Right atrium auricular region (tissue), 2 donors: ENCODE measurements around the gene PDE4D. TPM values are rescaled to one million over a fixed set of nuclear protein-coding genes. Genes with fewer than 3 reads are reported as not detected.
A peak's percentile ranks its signal among the peaks of the same experiment; 100 is the strongest.

Experiments
- DNase-seq: peaks from one replicate; pipeline ENCODE4 v3.0.0-alpha.2; 2019; ENCODE audit warnings: low spot score
- H3K27ac ChIP-seq, 2 donors: fragments of 200-600 bp; sonication (generic); 1 replicate in 1 of 2; 2 replicates in 1 of 2; pipeline ENCODE4 v1.5.1; 2016 to 2019
- H3K27me3 ChIP-seq, 2 donors: fragments of 200-600 bp; sonication (generic); one replicate each; pipeline versions ENCODE4 v1.5.1 to v1.6.0; 2017 to 2019
- H3K36me3 ChIP-seq: fragments of 200-600 bp; sonication (generic); one replicate; pipeline ENCODE4 v1.5.1; 2016
- H3K4me1 ChIP-seq, 2 donors: fragments of 200-600 bp; sonication (generic); one replicate each; pipeline versions ENCODE4 v1.5.1 to v1.6.0; 2017 to 2019
- H3K4me3 ChIP-seq, 2 donors: fragments of 200-600 bp; sonication (generic); 1 replicate in 1 of 2; 2 replicates in 1 of 2; pipeline ENCODE4 v1.5.1; 2017 to 2019; ENCODE audit warnings: mild to moderate bottlenecking in 1 of 2, moderate library complexity in 1 of 2
- H3K9me3 ChIP-seq, 2 donors: fragments of 200-600 bp; sonication (generic); one replicate each; pipeline ENCODE4 v1.5.1; 2019
- total RNA-seq, 2 donors: library from RNA; depleted of rRNA; stranded (reverse); fragments of >200 nt; gene quantifications; one replicate each; pipeline ENCODE4 v1.1.0, GENCODE V29; 2016
- TF ChIP-seq, protein P1 (sequence below), 2 donors: fragments of 200-600 bp; sonication (generic); IDR thresholded peaks; one replicate each; pipeline ENCODE4 v1.5.1; 2019; ENCODE audit warnings: antibody characterized with exemption in 2 of 2

The PDE4D gene
- total RNA-seq, 2 donors from 2014 or later: 43.3 to 44.0 TPM

DNA sequence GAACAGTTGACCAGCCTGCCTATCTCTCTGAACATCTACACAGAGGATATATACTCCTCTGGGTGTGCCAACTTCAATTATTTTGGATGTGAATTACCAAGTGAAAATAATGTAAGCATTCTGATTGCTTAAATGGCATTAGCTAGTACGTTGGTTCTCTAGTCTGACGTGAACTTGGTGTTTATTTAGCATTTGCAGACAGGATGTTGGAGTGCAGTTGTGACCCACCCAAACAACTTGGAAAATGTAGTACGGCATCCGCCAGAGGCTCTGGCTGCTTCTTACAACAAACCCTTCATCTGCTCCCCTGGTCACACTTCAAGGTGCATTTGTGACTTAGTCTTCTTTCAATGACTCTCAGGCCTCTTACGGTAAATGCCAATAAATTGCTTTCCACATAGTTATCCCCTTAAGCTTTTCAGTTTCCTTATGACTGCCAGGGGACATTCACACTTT lies 616.6 kb downstream of the PDE4D start:
- peaks cover 0 to 12% of the 10 kb centered on the region in 2 donors for H3K4me1 ChIP-seq
- no peaks in the 10 kb centered on the region for H3K9me3 ChIP-seq
- TF ChIP-seq, protein P1, sequence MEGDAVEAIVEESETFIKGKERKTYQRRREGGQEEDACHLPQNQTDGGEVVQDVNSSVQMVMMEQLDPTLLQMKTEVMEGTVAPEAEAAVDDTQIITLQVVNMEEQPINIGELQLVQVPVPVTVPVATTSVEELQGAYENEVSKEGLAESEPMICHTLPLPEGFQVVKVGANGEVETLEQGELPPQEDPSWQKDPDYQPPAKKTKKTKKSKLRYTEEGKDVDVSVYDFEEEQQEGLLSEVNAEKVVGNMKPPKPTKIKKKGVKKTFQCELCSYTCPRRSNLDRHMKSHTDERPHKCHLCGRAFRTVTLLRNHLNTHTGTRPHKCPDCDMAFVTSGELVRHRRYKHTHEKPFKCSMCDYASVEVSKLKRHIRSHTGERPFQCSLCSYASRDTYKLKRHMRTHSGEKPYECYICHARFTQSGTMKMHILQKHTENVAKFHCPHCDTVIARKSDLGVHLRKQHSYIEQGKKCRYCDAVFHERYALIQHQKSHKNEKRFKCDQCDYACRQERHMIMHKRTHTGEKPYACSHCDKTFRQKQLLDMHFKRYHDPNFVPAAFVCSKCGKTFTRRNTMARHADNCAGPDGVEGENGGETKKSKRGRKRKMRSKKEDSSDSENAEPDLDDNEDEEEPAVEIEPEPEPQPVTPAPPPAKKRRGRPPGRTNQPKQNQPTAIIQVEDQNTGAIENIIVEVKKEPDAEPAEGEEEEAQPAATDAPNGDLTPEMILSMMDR (IDR thresholded peaks at IDR 0.05): no peak
- no peaks in the 10 kb centered on the region for H3K36me3 ChIP-seq
- DNase-seq: no peak
- no peak overlapping the region for H3K4me3 ChIP-seq
- peak overlapping the region; percentile 38 to 83 for H3K27ac ChIP-seq
- H3K27me3 ChIP-seq: no peaks in the 10 kb centered on the region

DNA sequence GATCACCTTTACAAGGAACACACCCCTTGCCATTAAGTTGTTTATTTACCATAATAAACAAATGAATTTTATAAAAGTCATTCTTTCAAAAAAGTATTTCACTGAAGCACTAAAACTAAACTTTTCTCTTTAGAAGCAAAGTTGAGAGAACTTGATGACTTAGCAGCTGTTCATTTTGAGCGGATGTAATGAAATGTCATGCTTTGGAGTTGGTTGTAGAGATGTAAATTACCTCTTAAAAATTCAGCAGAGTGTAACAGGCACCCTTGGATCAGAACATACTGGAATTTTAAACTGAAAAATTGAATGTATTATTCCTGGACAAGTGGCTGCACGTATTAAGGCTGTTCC lies 617.2 kb downstream of the PDE4D start:
- H3K27ac ChIP-seq: peak overlapping the region; percentile 66 to 83
- H3K27me3 ChIP-seq: no peaks in the 10 kb centered on the region
- TF ChIP-seq, protein P1 (IDR thresholded peaks at IDR 0.05): no peak
- peaks cover 0 to 12% of the 10 kb centered on the region in 2 donors for H3K4me1 ChIP-seq
- H3K36me3 ChIP-seq: no peaks in the 10 kb centered on the region
- peak overlapping the region in 1 of 2 donors; percentile 50 for H3K4me3 ChIP-seq
- DNase-seq: no peak
- no peaks in the 10 kb centered on the region for H3K9me3 ChIP-seq

DNA sequence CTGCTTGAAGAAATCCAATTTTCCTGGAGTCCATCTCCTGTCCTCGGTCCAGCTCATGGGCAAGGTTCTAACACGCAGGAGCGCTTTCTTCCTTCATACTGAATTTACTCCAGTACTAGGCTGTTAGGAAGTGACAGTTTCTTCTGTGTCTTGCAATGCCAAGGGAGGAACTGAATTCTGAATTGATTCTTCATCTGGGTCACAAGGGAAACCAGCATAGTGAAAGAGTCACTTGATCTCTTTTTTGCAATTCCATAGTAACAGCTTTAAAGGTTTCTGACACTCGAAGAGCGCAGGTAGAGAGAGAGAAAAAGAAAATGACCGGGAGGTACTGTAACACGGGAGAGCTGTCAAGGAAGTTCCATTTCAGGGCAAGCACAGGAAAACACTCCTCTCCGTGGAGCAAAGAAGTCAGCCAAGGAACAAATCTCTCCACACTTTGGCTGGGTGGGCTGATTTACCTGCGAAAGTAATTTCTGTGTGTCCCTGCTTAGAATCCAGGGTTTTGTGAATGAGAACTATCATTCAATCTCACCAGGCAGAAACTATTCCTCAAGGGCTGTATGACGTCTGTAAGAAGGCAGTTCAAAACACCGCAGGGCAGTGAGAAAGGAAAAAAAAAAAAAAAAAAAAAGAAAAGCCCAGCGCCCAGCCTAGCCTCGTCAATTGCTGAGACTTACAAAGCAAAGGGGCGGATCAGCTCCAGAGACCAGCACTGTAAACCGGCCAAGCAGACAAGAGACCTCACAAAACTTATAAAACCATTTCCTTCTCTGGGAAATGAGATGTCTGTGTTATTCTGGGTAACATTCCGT lies 617.8 kb downstream of the PDE4D start:
- TF ChIP-seq, protein P1 (IDR thresholded peaks at IDR 0.05): no peak
- Histone ChIP-seq H3K27me3 (no peaks in the 10 kb centered on the region), H3K4me1 (peaks cover 0 to 12% of the 10 kb centered on the region in 2 donors), H3K36me3 (no peaks in the 10 kb centered on the region), H3K9me3 (no peaks in the 10 kb centered on the region), H3K27ac (peak overlapping the region; percentile 66 to 83), H3K4me3 (peak overlapping the region; percentile 44 to 50)
- DNase-seq: peak; percentile 60

- DNase-seq: no peak
- Histone ChIP-seq H3K4me1 (peaks cover 0 to 12% of the 10 kb centered on the region in 2 donors), H3K9me3 (no peaks in the 10 kb centered on the region), H3K36me3 (no peaks in the 10 kb centered on the region), H3K27me3 (no peaks in the 10 kb centered on the region), H3K4me3 (peak overlapping the region; percentile 44 to 50), H3K27ac (peak overlapping the region; percentile 66 to 83)
- TF ChIP-seq, protein P1 (IDR thresholded peaks at IDR 0.05): no peak
Observed at GRCh38 chr5:59275170-59275509, 618.4 kb downstream of the PDE4D start.

DNA sequence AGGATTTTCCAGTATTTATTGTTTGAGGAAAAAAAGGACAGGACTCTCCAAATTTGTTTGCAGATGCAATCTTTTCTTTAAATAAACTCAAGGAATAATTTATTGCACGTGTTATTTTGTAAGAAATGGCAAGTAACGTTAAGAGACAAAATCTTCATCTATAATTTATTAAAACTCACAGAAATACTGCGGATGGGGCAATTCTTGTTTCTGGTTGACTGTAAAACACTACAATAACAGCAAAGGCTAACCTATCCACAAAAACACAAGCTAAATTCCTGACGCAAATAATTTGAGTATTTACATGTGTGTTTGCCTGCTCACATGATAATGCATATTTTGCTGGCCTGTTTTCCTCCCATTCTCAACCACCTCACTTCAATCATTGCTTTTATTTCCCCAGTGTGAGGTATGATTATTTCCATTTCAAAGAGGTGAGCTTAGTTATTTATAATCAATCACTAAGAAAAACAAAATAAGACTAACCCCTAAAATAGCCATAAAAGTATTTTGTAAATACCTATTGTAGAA lies 619.4 kb downstream of the PDE4D start:
- Histone ChIP-seq H3K36me3 (no peaks in the 10 kb centered on the region), H3K4me3 (peak overlapping the region; percentile 44 to 50), H3K27ac (no peak overlapping the region)

More for the DNA sequence above, 619.4 kb downstream of the PDE4D start:
- no peaks in the 10 kb centered on the region for H3K9me3 ChIP-seq
- no peak for DNase-seq
- TF ChIP-seq, protein P1 (IDR thresholded peaks at IDR 0.05): no peak
- no peaks in the 10 kb centered on the region for H3K27me3 ChIP-seq
- H3K4me1 ChIP-seq: peaks cover 0 to 12% of the 10 kb centered on the region in 2 donors
